DND-41 (cell line): Measurements from ENCODE around the gene LYPD6B.

Source experiments
- ATAC-seq: fragments of 200-7000 bp; cut with Tn5 transposase; 3 replicates; pipeline ENCODE4 v1.9.1; 2021; ENCODE audit warnings: low read depth; ENCODE audit not compliant: insufficient read depth
- DNase-seq: peaks from one replicate; pipeline ENCODE4 v3.0.0-alpha.2; 2020
- H2AFZ ChIP-seq: 2 replicates; pipeline ENCODE4 v1.6.0; 2012; ENCODE audit warnings: low read depth, low read length
- H3K27ac ChIP-seq: 2 replicates; pipeline ENCODE4 v1.5.1; 2012; ENCODE audit warnings: low read length, inconsistent platforms
- H3K27me3 ChIP-seq: fragments of 200-600 bp; sonication (generic); 2 replicates; pipeline ENCODE4 v1.6.0; 2012; ENCODE audit warnings: low read length, mild to moderate bottlenecking, inconsistent platforms; ENCODE audit not compliant: insufficient read depth, poor library complexity
- H3K36me3 ChIP-seq: 2 replicates; pipeline ENCODE4 v1.5.1; 2012; ENCODE audit warnings: low read length, inconsistent platforms; ENCODE audit not compliant: insufficient read depth
- H3K4me1 ChIP-seq: 2 replicates; pipeline ENCODE4 v1.5.1; 2012; ENCODE audit warnings: mild to moderate bottlenecking, low read length; ENCODE audit not compliant: insufficient read depth
- H3K4me2 ChIP-seq: 2 replicates; pipeline ENCODE4 v1.6.0; 2012; ENCODE audit warnings: mild to moderate bottlenecking, moderate library complexity, low read length, inconsistent platforms; ENCODE audit not compliant: insufficient read depth
- H3K4me3 ChIP-seq, 2 experiments: fragments of 200-600 bp in 1 of 2; shearing (Covaris generic) in 1 of 2; 2 replicates each; pipeline ENCODE4 v1.5.1; 2012 to 2016; ENCODE audit warnings: inconsistent platforms in 2 of 2, low read length in 2 of 2, mild to moderate bottlenecking in 2 of 2, low read depth in 1 of 2, moderate library complexity in 1 of 2
- H3K79me2 ChIP-seq: 2 replicates; pipeline ENCODE4 v1.6.0; 2012; ENCODE audit warnings: low read length, inconsistent platforms; ENCODE audit not compliant: insufficient read depth
- H3K9ac ChIP-seq: 2 replicates; pipeline ENCODE4 v1.6.0; 2012; ENCODE audit warnings: low read depth, mild to moderate bottlenecking, inconsistent platforms, low read length, moderate library complexity
- H3K9me3 ChIP-seq: 2 replicates; pipeline ENCODE4 v1.5.1; 2012; ENCODE audit warnings: low read length, moderate library complexity, mild to moderate bottlenecking, inconsistent platforms; ENCODE audit not compliant: insufficient read depth, severe bottlenecking
- H4K20me1 ChIP-seq: 2 replicates; pipeline ENCODE4 v1.6.0; 2012; ENCODE audit warnings: low read length; ENCODE audit not compliant: insufficient read depth
- EZH2 ChIP-seq: IDR thresholded peaks from 3 replicates; pipeline ENCODE4 v1.6.1; 2012; ENCODE audit warnings: borderline replicate concordance, low read depth, mild to moderate bottlenecking, moderate library complexity, low read length, inconsistent platforms; ENCODE audit not compliant: severe bottlenecking
- TF ChIP-seq, protein P1 (sequence below): IDR thresholded peaks from 2 replicates; pipeline ENCODE4 v1.5.1; 2012; ENCODE audit warnings: borderline replicate concordance, low read length, moderate library complexity, mild to moderate bottlenecking; ENCODE audit not compliant: poor library complexity, severe bottlenecking; ENCODE audit errors: extremely low read depth

The LYPD6B gene

DNA sequence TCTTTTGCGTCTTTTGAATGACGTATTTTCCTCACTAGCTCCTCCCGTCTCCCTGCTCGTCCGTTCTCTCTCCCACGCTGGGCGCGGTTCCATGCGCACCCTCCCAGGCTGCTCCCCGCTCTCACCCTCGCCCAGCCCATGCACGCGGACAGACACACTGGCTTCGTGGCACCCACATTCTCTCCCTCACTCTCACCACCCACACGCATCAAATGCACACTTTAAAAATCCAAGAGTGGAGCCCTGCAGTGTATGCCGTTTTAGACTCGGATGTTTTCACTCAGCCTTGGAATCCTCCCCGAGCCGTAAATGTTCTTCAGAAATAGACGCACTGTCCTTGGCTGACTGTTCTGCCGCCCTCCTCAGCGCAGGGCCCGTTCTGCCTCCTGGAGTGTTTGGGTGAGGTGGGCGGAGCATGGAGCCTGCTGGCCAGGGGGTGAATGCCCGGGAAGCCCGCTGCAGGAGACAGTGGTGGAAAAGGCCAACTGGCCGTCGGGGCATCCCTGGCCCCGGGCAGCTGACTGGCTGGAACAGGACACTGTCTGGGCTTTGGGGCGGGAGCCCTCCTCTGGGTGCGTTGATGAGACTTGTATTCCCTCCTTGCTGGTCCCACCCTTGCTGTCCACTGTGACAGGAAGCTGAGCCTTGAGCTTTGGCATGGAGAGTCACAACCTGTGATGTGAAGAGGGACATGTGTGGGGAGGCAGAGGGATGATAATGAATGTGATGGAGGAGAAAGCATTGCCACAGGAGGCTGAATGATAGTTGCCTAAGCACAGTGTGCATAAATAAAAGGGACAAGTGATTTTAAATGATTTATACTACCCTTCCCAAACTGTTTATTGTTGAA, 35.4 kb upstream of the LYPD6B start:
- no peak for TF ChIP-seq EZH2
- TF ChIP-seq, protein P1, sequence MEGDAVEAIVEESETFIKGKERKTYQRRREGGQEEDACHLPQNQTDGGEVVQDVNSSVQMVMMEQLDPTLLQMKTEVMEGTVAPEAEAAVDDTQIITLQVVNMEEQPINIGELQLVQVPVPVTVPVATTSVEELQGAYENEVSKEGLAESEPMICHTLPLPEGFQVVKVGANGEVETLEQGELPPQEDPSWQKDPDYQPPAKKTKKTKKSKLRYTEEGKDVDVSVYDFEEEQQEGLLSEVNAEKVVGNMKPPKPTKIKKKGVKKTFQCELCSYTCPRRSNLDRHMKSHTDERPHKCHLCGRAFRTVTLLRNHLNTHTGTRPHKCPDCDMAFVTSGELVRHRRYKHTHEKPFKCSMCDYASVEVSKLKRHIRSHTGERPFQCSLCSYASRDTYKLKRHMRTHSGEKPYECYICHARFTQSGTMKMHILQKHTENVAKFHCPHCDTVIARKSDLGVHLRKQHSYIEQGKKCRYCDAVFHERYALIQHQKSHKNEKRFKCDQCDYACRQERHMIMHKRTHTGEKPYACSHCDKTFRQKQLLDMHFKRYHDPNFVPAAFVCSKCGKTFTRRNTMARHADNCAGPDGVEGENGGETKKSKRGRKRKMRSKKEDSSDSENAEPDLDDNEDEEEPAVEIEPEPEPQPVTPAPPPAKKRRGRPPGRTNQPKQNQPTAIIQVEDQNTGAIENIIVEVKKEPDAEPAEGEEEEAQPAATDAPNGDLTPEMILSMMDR: no peak
- peaks cover 19% of the 10 kb centered on the region for H3K27me3 ChIP-seq
- no peak overlapping the region for H3K4me2 ChIP-seq
- no peak overlapping the region for H3K9ac ChIP-seq
- no peaks in the 10 kb centered on the region for H3K36me3 ChIP-seq
- no peak overlapping the region for H2AFZ ChIP-seq
- H3K9me3 ChIP-seq: no peaks in the 10 kb centered on the region
- H3K4me3 ChIP-seq: no peak overlapping the region
- H3K79me2 ChIP-seq: no peaks in the 10 kb centered on the region
- no peaks in the 10 kb centered on the region for H3K4me1 ChIP-seq
- ATAC-seq (no peak), DNase-seq (no peak)
- H4K20me1 ChIP-seq: no peaks in the 10 kb centered on the region
- H3K27ac ChIP-seq: no peak overlapping the region

DNA sequence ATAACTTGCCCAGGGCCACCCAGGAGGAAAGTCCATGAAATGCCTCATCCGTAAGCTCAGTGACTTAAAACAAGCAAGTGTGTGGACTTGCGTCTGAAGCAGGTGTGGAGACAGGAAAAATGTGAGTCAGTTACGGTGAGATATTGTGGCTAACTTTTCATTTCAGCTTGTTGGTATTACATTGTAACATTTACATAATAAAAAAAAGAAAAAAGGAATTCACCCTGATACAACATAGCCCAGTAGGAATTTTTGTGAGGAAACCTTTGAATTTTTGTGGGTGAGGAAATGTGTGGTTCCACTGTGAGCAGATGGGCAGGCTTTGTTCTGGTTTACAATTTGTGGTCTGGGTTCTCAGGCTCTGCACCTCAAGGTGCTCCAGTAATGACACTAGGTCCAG, 33.7 kb upstream of the LYPD6B start:
- H3K9me3 ChIP-seq: no peaks in the 10 kb centered on the region
- H3K9ac ChIP-seq: no peak overlapping the region
- no peak overlapping the region for H3K4me3 ChIP-seq
- H3K79me2 ChIP-seq: no peaks in the 10 kb centered on the region
- H2AFZ ChIP-seq: no peak overlapping the region
- ATAC-seq: no peak
- H4K20me1 ChIP-seq: no peaks in the 10 kb centered on the region
- H3K27ac ChIP-seq: no peak overlapping the region
- no peaks in the 10 kb centered on the region for H3K4me1 ChIP-seq
- H3K27me3 ChIP-seq: peaks cover 15% of the 10 kb centered on the region
- no peaks in the 10 kb centered on the region for H3K36me3 ChIP-seq
- TF ChIP-seq, protein P1: no peak
- no peak for TF ChIP-seq EZH2
- DNase-seq: no peak
- H3K4me2 ChIP-seq: no peak overlapping the region

DNA sequence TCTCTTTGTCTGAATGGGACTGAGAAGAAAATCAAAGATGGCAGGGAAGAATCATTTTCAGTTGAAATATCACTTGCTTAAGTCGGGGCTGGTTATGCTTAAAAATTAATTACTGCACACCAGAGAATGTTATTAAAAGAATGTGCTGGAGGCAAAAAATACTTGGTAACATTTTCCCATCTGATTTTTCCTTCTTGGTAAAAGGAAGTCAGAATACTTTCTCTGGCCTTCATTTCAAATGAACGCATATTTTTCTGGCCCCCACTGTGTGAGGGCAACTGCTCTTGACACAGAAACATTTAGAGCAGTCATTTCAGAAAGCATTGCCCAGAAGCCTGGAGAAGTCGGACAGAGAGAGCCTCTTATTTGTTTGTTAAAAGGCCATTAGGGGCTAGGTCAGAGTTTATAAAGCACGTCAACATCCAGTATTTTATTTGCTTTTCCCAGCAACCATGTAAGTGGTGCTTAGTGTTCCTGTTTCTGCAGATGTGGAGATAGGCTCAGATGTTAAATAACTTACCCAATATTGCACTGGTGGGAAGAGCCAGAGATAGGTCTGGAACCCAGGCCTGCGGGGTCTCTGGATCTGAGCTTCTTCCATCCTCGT, 32.9 kb upstream of the LYPD6B start:
- H3K4me2 ChIP-seq: no peak overlapping the region
- no peak overlapping the region for H3K9ac ChIP-seq
- H4K20me1 ChIP-seq: no peaks in the 10 kb centered on the region
- DNase-seq (no peak), ATAC-seq (no peak)
- no peak for TF ChIP-seq EZH2
- TF ChIP-seq, protein P1: no peak
- peaks cover 9% of the 10 kb centered on the region for H3K27me3 ChIP-seq
- H3K36me3 ChIP-seq: no peaks in the 10 kb centered on the region
- H3K79me2 ChIP-seq: no peaks in the 10 kb centered on the region
- H3K4me1 ChIP-seq: no peaks in the 10 kb centered on the region
- H3K4me3 ChIP-seq: no peak overlapping the region
- no peak overlapping the region for H3K27ac ChIP-seq
- no peak overlapping the region for H2AFZ ChIP-seq
- H3K9me3 ChIP-seq: no peaks in the 10 kb centered on the region
